RWPE1 (cell line): ENCODE measurements around the gene MED12L.
"Not testable (repeated sequence)": the region's sequence is repeated elsewhere in the genome, so short reads cannot be mapped to it uniquely, and the experiment has no call there.

Experiments
- CTCF ChIA-PET: fragments of 350-600 bp; sonication (Branson Sonifier 250); formaldehyde crosslinking; extraction: SDS; loops from one replicate; lab custom pipeline; 2021; lab: Yijun Ruan, JAX
- POLR2A ChIA-PET: fragments of 400-600 bp; formaldehyde crosslinking; extraction: SDS; loops from one replicate; lab custom pipeline; 2020; ENCODE audit warnings: antibody characterized with exemption; ENCODE audit not compliant: low non-redundant PET; lab: Yijun Ruan, JAX
- DNase-seq: peaks from one replicate; pipeline ENCODE4 v3.0.0; 2012; ENCODE audit warnings: low spot score
- H3K27ac ChIP-seq: fragments of 450-650 bp; 2 replicates; pipeline ENCODE4 v1.5.1; 2017
- CTCF ChIP-seq: fragments of 450-650 bp; conservative IDR thresholded peaks from 2 replicates; pipeline ENCODE4 v1.5.1; 2017; ENCODE audit warnings: low read depth, mild to moderate bottlenecking

Gene MED12L

GRCh38 chr3:151075869-151076562, 9.4 kb upstream of the MED12L start:
- H3K27ac ChIP-seq = no peak overlapping the region
- DNase-seq = no peak
- ChIA-PET POLR2A (no interaction called here), CTCF (interaction anchor here (0.6 kb wide), 1 partner anchor 252 kb away, joined by 5 read pairs; no protein-coding TSS in a partner anchor)
- TF ChIP-seq CTCF = no peak

- CTCF ChIA-PET = no interaction called here
- TF ChIP-seq CTCF = no peak
- DNase-seq = no peak
- H3K27ac ChIP-seq = no peak overlapping the region
- POLR2A ChIA-PET = no interaction called here
Observed at GRCh38 chr3:151076626-151077025, 8.8 kb upstream of the MED12L start.

- DNase-seq, CTCF ChIA-PET, POLR2A ChIA-PET, H3K27ac ChIP-seq: not testable (repeated sequence)
Observed at GRCh38 chr3:151081082-151081481, 4.4 kb upstream of the MED12L start.

- no peak for DNase-seq
- no peak for TF ChIP-seq CTCF
- CTCF ChIA-PET = interaction anchor here (0.7 kb wide), 1 partner anchor 818 kb away, joined by 4 read pairs; no protein-coding TSS in a partner anchor
- POLR2A ChIA-PET = no interaction called here
- H3K27ac ChIP-seq = no peak overlapping the region
Observed at GRCh38 chr3:151082880-151083838, 2.3 kb upstream of the MED12L start.

GRCh38 chr3:151084893-151085226, 604 bp upstream of the MED12L start:
- ChIA-PET POLR2A (no interaction called here), CTCF (interaction anchor here (0.6 to 1.1 kb wide), 2 partner anchors 14 to 29 kb away, joined by 3 to 4 read pairs; no protein-coding TSS in a partner anchor)
- no peak for TF ChIP-seq CTCF
- DNase-seq = no peak
- no peak overlapping the region for H3K27ac ChIP-seq

- ChIA-PET POLR2A (no interaction called here), CTCF (interaction anchor here (0.6 to 2.0 kb wide), 12 partner anchors 9 to 801 kb away, joined by 3 to 18 read pairs (median 4); partner anchors contain the start of gene MINDY4B)
- DNase-seq = peak; percentile 32
- no peak overlapping the region for H3K27ac ChIP-seq
- no peak for TF ChIP-seq CTCF
Observed at GRCh38 chr3:151085889-151086483, 522 bp downstream of the MED12L start.
